Gastroesophageal sphincter (tissue), 3 donors: ENCODE measurements around the gene CACNA2D3.

Experiments used
- EP300 ChIP-seq: sonication (generic); formaldehyde crosslinking; IDR thresholded peaks from one replicate; pipeline ENCODE4 v1.6.1; 2017; ENCODE audit warnings: antibody characterized with exemption, mild to moderate bottlenecking
- POLR2A ChIP-seq, 2 donors: fragments of 450-650 bp; IDR thresholded peaks; one replicate each; pipeline ENCODE4 v1.6.1; 2017; ENCODE audit warnings: antibody characterized with exemption in 2 of 2, mild to moderate bottlenecking in 2 of 2, moderate library complexity in 1 of 2
- POLR2AphosphoS5 ChIP-seq: sonication (generic); formaldehyde crosslinking; IDR thresholded peaks from one replicate; pipeline ENCODE4 v1.6.1; 2017; ENCODE audit warnings: antibody characterized with exemption
- TF ChIP-seq, protein P1 (sequence below), 4 experiments: fragments of 200-600 bp in 2 of 4; fragments of 450-650 bp in 2 of 4; sonication (generic) in 1 of 4; IDR thresholded peaks; one replicate each; pipeline ENCODE4 v1.5.1; 2017 to 2019; ENCODE audit warnings: antibody characterized with exemption in 4 of 4, mild to moderate bottlenecking in 2 of 4, moderate library complexity in 2 of 4

DNA sequence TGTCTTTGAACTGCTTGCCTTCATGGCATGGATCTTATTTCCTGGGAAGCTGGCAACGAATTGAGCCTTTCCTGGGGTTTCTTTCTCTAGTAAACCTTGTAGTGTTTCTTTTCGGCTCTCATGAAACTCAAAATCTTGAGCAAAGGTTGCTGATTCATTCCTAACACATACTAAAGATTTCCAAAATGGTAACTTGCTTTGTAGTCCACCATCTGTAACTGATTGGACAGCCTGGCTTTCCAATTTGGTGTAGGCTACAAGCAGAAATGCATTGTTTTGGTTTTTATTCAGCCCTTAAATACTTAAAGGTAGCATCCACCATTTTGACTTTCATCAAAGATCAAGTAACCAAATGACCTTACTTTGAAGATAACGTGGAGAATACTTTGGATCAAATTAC, 767.4 kb downstream of the CACNA2D3 start:
- TF ChIP-seq, protein P1, sequence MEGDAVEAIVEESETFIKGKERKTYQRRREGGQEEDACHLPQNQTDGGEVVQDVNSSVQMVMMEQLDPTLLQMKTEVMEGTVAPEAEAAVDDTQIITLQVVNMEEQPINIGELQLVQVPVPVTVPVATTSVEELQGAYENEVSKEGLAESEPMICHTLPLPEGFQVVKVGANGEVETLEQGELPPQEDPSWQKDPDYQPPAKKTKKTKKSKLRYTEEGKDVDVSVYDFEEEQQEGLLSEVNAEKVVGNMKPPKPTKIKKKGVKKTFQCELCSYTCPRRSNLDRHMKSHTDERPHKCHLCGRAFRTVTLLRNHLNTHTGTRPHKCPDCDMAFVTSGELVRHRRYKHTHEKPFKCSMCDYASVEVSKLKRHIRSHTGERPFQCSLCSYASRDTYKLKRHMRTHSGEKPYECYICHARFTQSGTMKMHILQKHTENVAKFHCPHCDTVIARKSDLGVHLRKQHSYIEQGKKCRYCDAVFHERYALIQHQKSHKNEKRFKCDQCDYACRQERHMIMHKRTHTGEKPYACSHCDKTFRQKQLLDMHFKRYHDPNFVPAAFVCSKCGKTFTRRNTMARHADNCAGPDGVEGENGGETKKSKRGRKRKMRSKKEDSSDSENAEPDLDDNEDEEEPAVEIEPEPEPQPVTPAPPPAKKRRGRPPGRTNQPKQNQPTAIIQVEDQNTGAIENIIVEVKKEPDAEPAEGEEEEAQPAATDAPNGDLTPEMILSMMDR (IDR thresholded peaks at IDR 0.05): no peak
- no peak for TF ChIP-seq POLR2A (IDR thresholded peaks at IDR 0.05)
- TF ChIP-seq POLR2AphosphoS5: no peak
- no peak for TF ChIP-seq EP300
